B cell (primary cell): ENCODE data around the gene GNB3. TPM values are rescaled to one million over a fixed set of nuclear protein-coding genes. Genes with fewer than 3 reads are reported as not detected.
"Not testable (repeated sequence)": the region's sequence is repeated elsewhere in the genome, so short reads cannot be mapped to it uniquely, and the experiment has no call there.

Source experiments
- ATAC-seq: fragments of 200-7000 bp; cut with Tn5 transposase; one replicate; pipeline ENCODE4 v1.10.0; 2021; ENCODE audit warnings: low read depth, mild to moderate bottlenecking, moderate number of reproducible peaks, moderate library complexity
- CTCF ChIA-PET: fragments of 350-600 bp; sonication (Branson Sonifier 250); formaldehyde crosslinking; loops from one replicate; lab custom pipeline; 2021; ENCODE audit warnings: antibody characterized with exemption, inconsistent platforms; lab: Charles Lee
- POLR2A ChIA-PET: fragments of 350-600 bp; sonication (Branson Sonifier 250); formaldehyde crosslinking; loops from one replicate; lab custom pipeline; 2021; ENCODE audit warnings: antibody characterized with exemption; lab: Charles Lee
- DNase-seq: peaks from one replicate; pipeline ENCODE4 v3.0.0; 2013
- H2AFZ ChIP-seq: 2 replicates; pipeline ENCODE4 v1.6.1; 2012; ENCODE audit warnings: mild to moderate bottlenecking, low read depth, low read length; ENCODE audit not compliant: insufficient read depth, poor library complexity, severe bottlenecking
- H3K27ac ChIP-seq, 2 donors: 1 replicate in 1 of 2; 2 replicates in 1 of 2; pipeline ENCODE4 v1.5.1; 2012 to 2013; ENCODE audit warnings: low read length in 2 of 2, mild to moderate bottlenecking in 2 of 2, moderate library complexity in 1 of 2
- H3K27me3 ChIP-seq, 4 experiments: fragments of 200-600 bp in 1 of 4; sonication (generic) in 1 of 4; replicated peaks in 1 of 4; 1 replicate in 2 of 4; 2 replicates in 2 of 4; pipeline versions ENCODE4 v1.6.1 to v1.7.0; 2013 to 2016; ENCODE audit warnings: low read length in 3 of 4, mild to moderate bottlenecking in 2 of 4, mixed read lengths in 1 of 4, moderate library complexity in 1 of 4; ENCODE audit not compliant: insufficient read depth in 4 of 4, control insufficient read depth in 3 of 4; ENCODE audit errors: control extremely low read depth in 1 of 4
- H3K36me3 ChIP-seq, 2 experiments: replicated peaks in 1 of 2; 1 replicate in 1 of 2; 2 replicates in 1 of 2; pipeline versions ENCODE4 v1.6.1 to v1.7.1; 2013; ENCODE audit warnings: low read length in 1 of 2; ENCODE audit not compliant: insufficient read depth in 2 of 2, control insufficient read depth in 1 of 2; ENCODE audit errors: control extremely low read depth in 1 of 2, extremely low read depth in 1 of 2
- H3K4me1 ChIP-seq, 2 donors: fragments of 200-600 bp in 1 of 2; sonication (generic) in 1 of 2; 1 replicate in 1 of 2; 2 replicates in 1 of 2; pipeline versions ENCODE4 v1.5.1 to v1.6.1; 2013 to 2017; ENCODE audit warnings: low read length in 2 of 2; ENCODE audit not compliant: control insufficient read depth in 2 of 2, insufficient read depth in 2 of 2
- H3K4me2 ChIP-seq: replicated peaks from 2 replicates; pipeline ENCODE3; 2012; ENCODE audit warnings: mild to moderate bottlenecking, low read depth, low read length; ENCODE audit not compliant: poor library complexity, severe bottlenecking
- H3K4me3 ChIP-seq, 5 experiments: fragments of 200-600 bp in 1 of 5; sonication (generic) in 1 of 5; 1 replicate in 3 of 5; 2 replicates in 2 of 5; pipeline versions ENCODE4 v1.5.1 to v1.7.0; 2011 to 2016; ENCODE audit warnings: low read length in 4 of 5, mild to moderate bottlenecking in 4 of 5, low read depth in 2 of 5, control low read depth in 1 of 5, moderate library complexity in 1 of 5; ENCODE audit not compliant: insufficient read depth in 1 of 5; ENCODE audit errors: control extremely low read depth in 1 of 5, extremely low read depth in 1 of 5
- H3K79me2 ChIP-seq: fragments of 200-600 bp; sonication (generic); one replicate; pipeline ENCODE4 v1.6.0; 2016; ENCODE audit warnings: low read length; ENCODE audit not compliant: control insufficient read depth, insufficient read depth
- H3K9ac ChIP-seq: fragments of 200-600 bp; sonication (generic); 2 replicates; pipeline ENCODE4 v1.6.1; 2017; ENCODE audit warnings: mild to moderate bottlenecking, low read length, moderate library complexity
- H3K9me3 ChIP-seq, 3 donors: one replicate each; pipeline versions ENCODE4 v1.6.1 to v1.7.1; 2013; ENCODE audit warnings: low read length in 2 of 3; ENCODE audit not compliant: control insufficient read depth in 2 of 3, insufficient read depth in 1 of 3; ENCODE audit errors: control extremely low read depth in 1 of 3
- H4K20me1 ChIP-seq: 2 replicates; pipeline ENCODE4 v1.6.0; 2012; ENCODE audit warnings: mild to moderate bottlenecking, low read length; ENCODE audit not compliant: insufficient read depth, control insufficient read depth, poor library complexity, severe bottlenecking
- H3K27ac Mint-ChIP-seq: one replicate; pipeline ENCODE4 v1.8.0; 2021; ENCODE audit warnings: mixed read lengths
- H3K27me3 Mint-ChIP-seq: one replicate; pipeline ENCODE4 v1.8.0; 2021; ENCODE audit warnings: mixed read lengths
- H3K4me1 Mint-ChIP-seq: one replicate; pipeline ENCODE4 v1.8.0; 2021; ENCODE audit warnings: mixed read lengths
- H3K4me3 Mint-ChIP-seq: one replicate; pipeline ENCODE4 v1.8.0; 2021; ENCODE audit warnings: mixed read lengths
- H3K9me3 Mint-ChIP-seq: one replicate; pipeline ENCODE4 v1.8.0; 2022; ENCODE audit warnings: mixed read lengths; ENCODE audit not compliant: insufficient read depth
- CTCF ChIP-seq: fragments of 200-600 bp; IDR thresholded peaks from one replicate; pipeline ENCODE4 v1.8.0; 2022; ENCODE audit warnings: antibody characterized with exemption, mild to moderate bottlenecking
- EZH2 ChIP-seq: IDR thresholded peaks from 2 replicates; pipeline ENCODE4 v1.6.1; 2012; ENCODE audit warnings: borderline replicate concordance, low read depth, mild to moderate bottlenecking, moderate library complexity, low read length; ENCODE audit not compliant: insufficient read depth, poor library complexity, severe bottlenecking
- WGBS: methylation state at CpG from one replicate; pipeline ENCODE4 v1.1.5; 2013; ENCODE audit warnings: missing lambda C conversion rate; ENCODE audit not compliant: insufficient coverage; 5-methylcytosine and 5-hydroxymethylcytosine counted together
- intact Hi-C: fragments of 100-400 bp; cut with micrococcal nuclease; formaldehyde crosslinking; loops from one replicate; pipeline ENCODE4 v1.10.0; 2022
- polyA plus RNA-seq: library from polyadenylated mRNA; depleted of rRNA; stranded (reverse); fragments of >200 nt; gene quantifications from 2 replicates; pipeline ENCODE4 v1.2.3, GENCODE V29; 2012
- total RNA-seq, 2 donors: library from RNA; stranded (reverse); fragments of 120-200 nt in 1 of 2; gene quantifications; 1 replicate in 1 of 2; 2 replicates in 1 of 2; pipeline versions ENCODE4 v1.2.3 to v1.2.4, GENCODE V29; 2013 to 2022

Gene GNB3
- total and polyA plus RNA-seq, 2 donors (not counting 1 experiment from before 2014, with no cell fraction given) = 0.27 to 0.49 TPM

DNA sequence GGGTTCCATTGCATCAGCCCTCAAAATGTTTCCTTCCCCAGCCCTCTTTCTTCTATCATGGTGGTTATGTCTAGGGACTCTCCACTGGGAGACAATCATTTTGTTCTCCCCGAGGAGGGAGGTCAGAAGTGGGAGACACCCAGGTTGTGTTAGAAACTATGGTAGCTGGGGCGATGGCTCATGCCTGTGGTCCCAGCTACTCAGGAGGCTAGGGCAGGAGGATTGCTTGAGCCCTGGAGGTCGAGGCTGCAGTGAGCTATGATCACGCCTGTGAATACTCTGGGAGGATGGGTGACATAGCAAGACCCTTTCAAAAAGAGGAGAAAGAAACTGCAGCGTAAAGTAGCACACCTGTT lies 50.9 kb downstream of the GNB3 start:
- peak overlapping the region; percentile 87 for H3K4me3 Mint-ChIP-seq
- peaks cover 9 to 13% of the 10 kb centered on the region in 2 donors for H3K4me1 ChIP-seq
- TF ChIP-seq CTCF (no peak), EZH2 (no peak)
- DNase-seq (no peak), ATAC-seq (no peak)
- no peaks in the 10 kb centered on the region for H3K9me3 Mint-ChIP-seq
- peak overlapping the region; percentile 79 for H2AFZ ChIP-seq
- ChIA-PET CTCF (interaction anchor here (0.7 to 2.7 kb wide), 25 partner anchors 8 to 338 kb away, joined by 3 to 77 read pairs (median 5); partner anchors contain the start of genes C12orf57, CDCA3, ENO2 and LPCAT3), POLR2A (interaction anchor here (0.6 to 1.6 kb wide), 12 partner anchors 10 to 78 kb away, joined by 3 to 30 read pairs (median 4); partner anchors contain the start of genes C12orf57, CDCA3, ENO2 and RNU7-1)
- no peaks in the 10 kb centered on the region for H3K27me3 ChIP-seq
- H3K36me3 ChIP-seq = no peaks in the 10 kb centered on the region
- H3K9me3 ChIP-seq = no peaks in the 10 kb centered on the region
- H3K27ac ChIP-seq = peak overlapping the region; percentile 93 to 94
- peak overlapping the region; percentile 61 to 79 (median 76) for H3K4me3 ChIP-seq
- peaks cover 15% of the 10 kb centered on the region for H3K4me1 Mint-ChIP-seq
- no peaks in the 10 kb centered on the region for H3K27me3 Mint-ChIP-seq
- H3K27ac Mint-ChIP-seq = peak overlapping the region; percentile 91
- H3K79me2 ChIP-seq = peaks cover 4% of the 10 kb centered on the region
- intact Hi-C loops = loop anchor here (1.0 kb wide), 8 partner anchors 13 to 138 kb away; partner anchors contain the start of genes EMG1, LPCAT3, LRRC23 and MLF2
- no peaks in the 10 kb centered on the region for H4K20me1 ChIP-seq
- H3K9ac ChIP-seq = peak overlapping the region; percentile 68
- 87% methylated on average over 3 of the region's 5 CpGs for WGBS
- peak overlapping the region; percentile 75 for H3K4me2 ChIP-seq

DNA sequence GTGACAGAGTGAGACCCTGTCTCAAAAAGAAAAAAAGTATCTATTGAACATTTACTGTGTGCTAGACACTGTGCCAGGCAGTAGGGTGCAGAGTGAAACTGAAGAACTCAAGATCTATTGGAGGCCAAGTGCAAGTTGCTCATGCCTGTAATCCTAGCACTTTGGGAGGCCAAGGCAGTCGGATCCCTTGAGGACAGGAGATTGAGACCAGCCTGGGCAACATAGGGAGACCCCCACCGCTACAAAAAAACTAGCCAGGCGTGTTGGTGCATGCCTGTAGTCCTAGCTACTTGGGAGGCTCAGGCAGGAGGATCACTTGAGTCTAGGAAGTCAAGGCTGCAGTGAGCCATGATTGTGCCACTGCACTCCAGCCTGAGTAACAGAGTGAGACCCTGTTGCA lies 52.0 kb downstream of the GNB3 start:
- H3K9me3 ChIP-seq, H3K9ac ChIP-seq, H3K4me2 ChIP-seq, H3K27me3 Mint-ChIP-seq, H3K27me3 ChIP-seq, H3K4me3 ChIP-seq, DNase-seq, H2AFZ ChIP-seq, H4K20me1 ChIP-seq, H3K27ac ChIP-seq, H3K9me3 Mint-ChIP-seq, H3K36me3 ChIP-seq, ATAC-seq, H3K79me2 ChIP-seq, intact Hi-C loops: not testable (repeated sequence)
- ChIA-PET POLR2A (interaction anchor here (0.7 kb wide), 1 partner anchor 13 kb away, joined by 7 read pairs; no protein-coding TSS in a partner anchor), CTCF (interaction anchor here (1.1 to 2.7 kb wide), 2 partner anchors 14 to 20 kb away, joined by 4 to 77 read pairs; partner anchors contain the start of gene SPSB2)
- Mint-ChIP-seq H3K27ac (peak overlapping the region; percentile 44), H3K4me1 (peaks cover 15% of the 10 kb centered on the region), H3K4me3 (peak overlapping the region; percentile 87)
- peaks cover 9 to 13% of the 10 kb centered on the region in 2 donors for H3K4me1 ChIP-seq
- WGBS = 100% methylated on average over 3 of the region's 3 CpGs
